ENCODE measurements around the gene CMPK1.
A peak's percentile ranks its signal among the peaks of the same experiment; 100 is the strongest.

CMPK1 gene

GRCh38 chr1:47399138-47399845, 65.7 kb downstream of the CMPK1 start:
- DNase-seq = no peak

- DNase-seq = no peak
These were observed 66.2 kb downstream of the CMPK1 start for GRCh38 chr1:47399846-47400155.

GRCh38 chr1:47401761-47402160, 68.2 kb downstream of the CMPK1 start:
- no peak for DNase-seq

- DNase-seq = no peak
These were observed 69.0 kb downstream of the CMPK1 start for GRCh38 chr1:47402591-47402990.

GRCh38 chr1:47403321-47403910, 69.8 kb downstream of the CMPK1 start:
- no peak for DNase-seq

GRCh38 chr1:47405697-47406096, 72.1 kb downstream of the CMPK1 start:
- DNase-seq = no peak

GRCh38 chr1:47406966-47407365, 73.4 kb downstream of the CMPK1 start:
- no peak for DNase-seq

GRCh38 chr1:47407481-47407880, 73.9 kb downstream of the CMPK1 start:
- DNase-seq = no peak

- DNase-seq = no peak
These were observed 75.9 kb downstream of the CMPK1 start for GRCh38 chr1:47409311-47410067.

- no peak for DNase-seq
These were observed 76.5 kb downstream of the CMPK1 start for GRCh38 chr1:47410068-47410455.

- peak; percentile 34 for DNase-seq
These were observed 77.8 kb downstream of the CMPK1 start for GRCh38 chr1:47411436-47411835.

GRCh38 chr1:47412437-47412836, 78.8 kb downstream of the CMPK1 start:
- no peak for DNase-seq

- DNase-seq = no peak
These were observed 82.2 kb downstream of the CMPK1 start, which contains the start of gene FOXE3 for GRCh38 chr1:47415728-47416318. Gene FOXE3, plus strand, starts transcription at chr1:47416285. Its CDS starts 31 bp downstream, at chr1:47416316.

- DNase-seq = no peak
These were observed 83.0 kb downstream of the CMPK1 start for GRCh38 chr1:47416319-47417169.

- DNase-seq = no peak
These were observed 83.8 kb downstream of the CMPK1 start for GRCh38 chr1:47417170-47418044.

- DNase-seq = no peak
These were observed 84.5 kb downstream of the CMPK1 start for GRCh38 chr1:47418122-47418521.

GRCh38 chr1:47418681-47419325, 85.2 kb downstream of the CMPK1 start:
- DNase-seq = no peak

GRCh38 chr1:47420547-47420946, 87.0 kb downstream of the CMPK1 start:
- no peak for DNase-seq

GRCh38 chr1:47423872-47424271, 90.3 kb downstream of the CMPK1 start:
- DNase-seq = no peak

GRCh38 chr1:47424336-47424982, 90.9 kb downstream of the CMPK1 start:
- peak; percentile 45 for DNase-seq
